ENCODE measurements around the gene TRAPPC5. TPM values are rescaled to one million over a fixed set of nuclear protein-coding genes. Genes with fewer than 3 reads are reported as not detected.

The TRAPPC5 gene
- total RNA-seq, 2 donors from 2014 or later, result 105 to 150 TPM

- Histone ChIP-seq H3K36me3 (no peaks in the 10 kb centered on the region), H3K4me3 (no peak within 1 kb of the TSS), H3K27ac (no peak within 1 kb of the TSS), H3K9me3 (no peaks in the 10 kb centered on the region), H3K4me1 (replicated peaks) (no peaks in the 10 kb centered on the region), H3K27me3 (replicated peaks; ENCODE audit: insufficient read depth) (peaks cover 14% of the 10 kb centered on the region)
- TF ChIP-seq CTCF (IDR thresholded peaks at IDR 0.05) (no peak), POLR2A (IDR thresholded peaks at IDR 0.05) (no peak), POLR2AphosphoS5 (IDR thresholded peaks at IDR 0.05) (no peak)
- intact Hi-C loops (cut with DNase I), result no loop called here
- DNase-seq (ENCODE audit: low spot score), result no peak
- WGBS, result 66% methylated on average over 20 of the region's 20 CpGs
Observed at GRCh38 chr19:7701654-7702457, 21.2 kb downstream of the TRAPPC5 start, which contains the start of gene FCER2. TSS of gene FCER2 (minus strand) at chr19:7702131. CDS start at chr19:7699760, 2,371 bp downstream.

- H3K36me3 ChIP-seq, result no peaks in the 10 kb centered on the region
- no peak overlapping the region for H3K27ac ChIP-seq
- H3K4me3 ChIP-seq, result no peak overlapping the region
- no peak for DNase-seq (ENCODE audit: low spot score)
- H3K9me3 ChIP-seq, result no peaks in the 10 kb centered on the region
- TF ChIP-seq CTCF (IDR thresholded peaks at IDR 0.05) (no peak), POLR2A (IDR thresholded peaks at IDR 0.05) (no peak), POLR2AphosphoS5 (IDR thresholded peaks at IDR 0.05) (no peak)
- 60% methylated on average over 8 of the region's 8 CpGs for WGBS
- intact Hi-C loops (cut with DNase I), result no loop called here
- H3K27me3 ChIP-seq (replicated peaks; ENCODE audit: insufficient read depth), result peaks cover 6% of the 10 kb centered on the region
- no peaks in the 10 kb centered on the region for H3K4me1 ChIP-seq (replicated peaks)
Observed at GRCh38 chr19:7703332-7703731, 22.7 kb downstream of the TRAPPC5 start.

GRCh38 chr19:7704280-7705060 lies 23.8 kb downstream of the TRAPPC5 start:
- intact Hi-C loops (cut with DNase I), result no loop called here
- Histone ChIP-seq H3K27ac (no peak overlapping the region), H3K4me3 (no peak overlapping the region), H3K4me1 (replicated peaks) (no peaks in the 10 kb centered on the region), H3K9me3 (no peaks in the 10 kb centered on the region), H3K36me3 (no peaks in the 10 kb centered on the region), H3K27me3 (replicated peaks; ENCODE audit: insufficient read depth) (no peaks in the 10 kb centered on the region)
- WGBS, result 77% methylated on average over 6 of the region's 6 CpGs
- TF ChIP-seq CTCF (IDR thresholded peaks at IDR 0.05) (no peak), POLR2AphosphoS5 (IDR thresholded peaks at IDR 0.05) (no peak), POLR2A (IDR thresholded peaks at IDR 0.05) (no peak)
- no peak for DNase-seq (ENCODE audit: low spot score)

GRCh38 chr19:7705387-7706187 lies 25.0 kb downstream of the TRAPPC5 start:
- intact Hi-C loops (cut with DNase I), result no loop called here
- Histone ChIP-seq H3K27me3 (replicated peaks; ENCODE audit: insufficient read depth) (no peaks in the 10 kb centered on the region), H3K36me3 (no peaks in the 10 kb centered on the region), H3K4me3 (no peak overlapping the region), H3K4me1 (replicated peaks) (no peaks in the 10 kb centered on the region), H3K27ac (no peak overlapping the region), H3K9me3 (no peaks in the 10 kb centered on the region)
- peak; percentile 6 for DNase-seq (ENCODE audit: low spot score)
- no peak for TF ChIP-seq POLR2AphosphoS5 (IDR thresholded peaks at IDR 0.05)
- TF ChIP-seq POLR2A (IDR thresholded peaks at IDR 0.05), result no peak
- no peak for TF ChIP-seq CTCF (IDR thresholded peaks at IDR 0.05)
- 57% methylated on average over 24 of the region's 24 CpGs for WGBS
